Activated T-cell treated with anti-CD3 and anti-CD28 coated beads for 24 hours (primary cell): ENCODE measurements around the gene KRTAP9-3.
"Not testable (repeated sequence)": the region's sequence is repeated elsewhere in the genome, so short reads cannot be mapped to it uniquely, and the experiment has no call there.

Experiments used
- DNase-seq: peaks from one replicate; pipeline ENCODE4 v3.0.0-alpha.2; 2020; ENCODE audit warnings: low read depth

KRTAP9-3 gene

GRCh38 chr17:41251261-41251660, 19.0 kb downstream of the KRTAP9-3 start:
- no peak for DNase-seq

DNA sequence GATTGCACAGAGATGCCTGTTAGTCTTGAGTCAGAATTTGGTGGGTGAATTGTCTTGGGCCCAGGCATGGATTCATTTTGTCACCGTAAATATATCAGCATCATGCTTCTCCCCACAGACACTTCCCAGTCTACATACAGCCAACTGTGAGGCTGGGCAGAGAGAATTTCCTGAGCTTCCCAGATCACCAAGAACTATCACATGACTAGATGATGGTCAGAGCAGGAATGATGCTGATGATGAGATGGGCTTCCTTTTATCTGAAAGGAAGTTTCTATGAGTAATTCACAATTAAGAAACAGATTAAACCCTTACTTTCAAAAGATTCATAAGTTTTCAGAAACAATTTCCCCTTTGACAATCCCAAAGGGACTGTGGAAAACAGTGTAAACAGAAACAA, 22.6 kb downstream of the KRTAP9-3 start:
- DNase-seq, result no peak

DNA sequence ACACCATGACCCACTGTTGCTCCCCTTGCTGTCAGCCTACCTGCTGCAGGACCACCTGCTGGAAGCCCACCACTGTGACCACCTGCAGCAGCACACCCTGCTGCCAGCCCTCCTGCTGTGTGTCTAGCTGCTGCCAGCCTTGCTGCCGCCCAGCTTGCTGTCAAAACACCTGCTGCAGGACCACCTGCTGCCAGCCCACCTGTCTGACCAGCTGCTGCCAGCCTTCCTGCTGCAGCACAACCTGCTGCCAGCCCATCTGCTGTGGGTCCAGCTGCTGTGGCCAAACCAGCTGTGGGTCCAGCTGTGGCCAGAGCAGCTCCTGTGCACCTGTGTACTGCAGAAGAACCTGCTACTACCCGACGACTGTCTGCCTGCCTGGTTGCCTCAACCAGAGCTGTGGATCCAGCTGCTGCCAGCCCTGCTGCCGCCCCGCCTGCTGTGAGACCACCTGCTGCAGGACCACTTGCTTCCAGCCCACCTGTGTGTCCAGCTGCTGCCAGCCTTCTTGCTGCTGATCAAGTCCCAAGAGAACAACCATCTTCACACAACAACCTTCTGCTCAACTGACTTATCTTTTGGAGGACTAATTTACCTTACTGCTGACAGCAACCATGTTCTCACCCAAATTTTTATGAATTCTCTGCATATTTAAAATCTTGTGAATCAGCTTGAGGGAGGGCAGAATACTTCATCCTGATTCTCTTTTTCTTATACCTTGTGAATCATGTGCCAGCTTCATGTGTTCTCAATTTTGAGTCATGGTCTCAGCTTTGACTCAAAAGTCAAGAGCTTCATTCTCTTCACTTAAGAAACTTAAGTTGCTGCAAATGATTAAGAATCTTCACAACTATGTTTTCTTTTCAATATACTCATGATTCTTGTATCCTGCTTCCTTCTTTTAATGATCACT, 23.4 kb downstream of the KRTAP9-3 start, which contains the start of gene KRTAP9-9:
Gene KRTAP9-9, plus strand, starts transcription at position 4 of the 910 bp plus-strand sequence.
- DNase-seq, result not testable (repeated sequence)

GRCh38 chr17:41256291-41256685, 24.0 kb downstream of the KRTAP9-3 start:
- DNase-seq, result no peak

DNA sequence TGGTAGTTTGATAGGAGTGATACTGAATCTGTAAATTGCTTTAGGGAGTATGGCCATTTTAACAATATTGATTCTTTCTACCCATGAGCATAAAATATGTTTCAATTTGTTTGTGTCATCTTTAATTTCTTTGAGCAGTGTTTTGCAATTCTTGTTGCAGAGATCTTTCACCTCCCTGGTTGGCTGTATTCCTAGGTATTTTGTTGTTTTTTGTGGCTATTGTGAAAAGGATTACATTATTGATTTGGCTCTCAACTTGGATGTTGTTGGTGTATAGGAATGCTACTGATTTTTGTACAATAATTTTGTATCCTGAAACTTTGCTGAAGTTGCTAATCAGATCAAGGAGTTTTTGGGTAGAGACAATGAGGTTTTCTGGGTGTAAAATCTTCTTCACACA, 26.2 kb downstream of the KRTAP9-3 start:
- no peak for DNase-seq

DNA sequence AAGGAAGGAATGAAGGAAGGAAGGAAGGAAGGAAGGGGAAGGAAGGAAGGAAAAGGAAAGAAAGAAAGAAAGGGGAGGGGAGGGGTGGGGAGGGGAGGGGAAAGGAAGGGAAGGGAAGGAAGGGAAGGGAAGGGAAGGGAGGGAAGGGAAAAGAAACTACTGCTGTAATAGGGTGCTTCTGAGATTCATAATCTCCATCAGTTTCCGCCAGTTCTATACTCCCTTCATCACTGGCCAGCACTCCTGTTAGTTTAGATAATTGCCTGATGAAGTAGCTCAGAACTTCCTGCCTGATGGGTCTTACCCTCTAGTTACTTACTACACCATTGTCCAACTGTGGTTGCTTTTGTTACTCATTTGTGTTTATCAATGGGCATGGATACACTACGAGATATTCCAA, 31.0 kb downstream of the KRTAP9-3 start:
- no peak for DNase-seq

DNA sequence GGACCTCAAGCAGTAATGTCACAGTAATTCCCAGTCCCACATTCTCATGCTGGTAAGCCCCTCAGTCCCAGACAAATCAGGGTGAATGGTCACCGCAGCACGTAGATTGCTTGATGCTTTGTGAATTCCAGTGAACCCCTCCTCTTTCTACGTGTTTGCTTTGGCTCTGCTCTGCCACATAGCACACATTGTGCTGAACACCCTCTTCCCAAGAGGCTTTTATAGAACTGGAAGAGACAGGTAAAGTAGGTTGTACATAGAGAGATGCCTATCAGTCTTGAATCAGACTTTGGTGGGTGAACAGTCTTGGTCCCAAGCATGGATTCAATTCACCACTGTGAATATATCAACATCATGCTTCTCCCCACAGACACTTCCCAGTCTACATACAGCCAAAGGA, 32.4 kb downstream of the KRTAP9-3 start:
- no peak for DNase-seq

DNA sequence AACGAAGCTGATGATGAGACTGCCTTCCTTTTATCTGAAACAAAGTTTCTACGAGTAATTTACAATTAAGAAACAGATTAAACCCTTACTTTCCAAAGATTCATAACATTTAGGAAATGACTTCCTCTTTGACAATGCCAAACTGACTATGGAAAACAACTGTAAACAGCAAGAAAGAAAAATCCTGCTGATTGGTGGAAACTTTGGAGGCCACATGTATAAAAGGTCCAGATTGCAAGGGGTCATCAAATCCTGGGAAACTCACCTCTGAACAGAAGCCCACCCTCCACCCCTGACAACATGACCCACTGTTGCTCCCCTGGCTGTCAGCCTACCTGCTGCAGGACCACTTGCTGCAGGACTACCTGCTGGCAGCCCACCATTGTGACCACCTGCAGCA, 32.8 kb downstream of the KRTAP9-3 start, which contains the start of gene KRTAP9-6:
Gene KRTAP9-6, plus strand, starts transcription at position 301 of the 400 bp plus-strand sequence. Its CDS starts 0 bp downstream, at position 301.
- no peak for DNase-seq

DNA sequence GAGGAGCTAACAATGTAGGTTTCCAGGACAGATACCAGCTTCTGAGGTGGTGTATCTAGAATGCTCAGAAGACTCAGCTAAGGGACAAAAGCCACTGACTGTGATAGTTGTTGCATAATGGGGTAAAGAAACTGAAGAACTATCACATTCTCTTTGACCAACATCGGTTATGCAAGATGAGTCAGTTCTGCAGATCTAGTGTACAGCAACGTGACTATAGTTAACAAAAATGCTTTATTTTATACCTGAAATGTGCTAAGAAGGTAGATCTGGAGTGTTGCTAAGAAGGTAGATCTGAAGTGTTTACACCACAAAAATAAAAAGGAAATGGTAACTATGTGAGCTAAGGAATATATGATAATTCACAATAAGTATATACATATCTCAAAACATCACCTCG, 35.5 kb downstream of the KRTAP9-3 start:
- no peak for DNase-seq

DNA sequence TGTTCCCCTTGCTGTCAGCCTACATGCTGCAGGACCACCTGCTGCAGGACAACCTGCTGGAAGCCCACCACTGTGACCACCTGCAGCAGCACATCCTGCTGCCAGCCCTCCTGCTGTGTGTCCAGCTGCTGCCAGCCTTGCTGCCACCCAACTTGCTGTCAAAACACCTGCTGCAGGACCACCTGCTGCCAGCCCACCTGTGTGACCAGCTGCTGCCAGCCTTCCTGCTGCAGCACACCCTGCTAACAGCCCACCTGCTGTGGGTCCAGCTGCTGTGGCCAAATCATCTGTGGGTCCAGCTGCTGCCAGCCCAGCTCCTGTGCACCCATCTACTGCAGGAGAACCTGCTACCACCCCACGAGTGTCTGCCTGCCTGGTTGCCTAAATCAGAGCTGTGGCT, 39.1 kb downstream of the KRTAP9-3 start:
- not testable (repeated sequence) for DNase-seq

GRCh38 chr17:41271858-41272257, 39.6 kb downstream of the KRTAP9-3 start:
- DNase-seq, result no peak

GRCh38 chr17:41275648-41276190, 43.5 kb downstream of the KRTAP9-3 start, which contains the start of gene KRTAP9-7:
TSS of gene KRTAP9-7 (plus strand) at chr17:41275698. CDS start at chr17:41275698, 0 bp downstream.
- DNase-seq, result not testable (repeated sequence)

DNA sequence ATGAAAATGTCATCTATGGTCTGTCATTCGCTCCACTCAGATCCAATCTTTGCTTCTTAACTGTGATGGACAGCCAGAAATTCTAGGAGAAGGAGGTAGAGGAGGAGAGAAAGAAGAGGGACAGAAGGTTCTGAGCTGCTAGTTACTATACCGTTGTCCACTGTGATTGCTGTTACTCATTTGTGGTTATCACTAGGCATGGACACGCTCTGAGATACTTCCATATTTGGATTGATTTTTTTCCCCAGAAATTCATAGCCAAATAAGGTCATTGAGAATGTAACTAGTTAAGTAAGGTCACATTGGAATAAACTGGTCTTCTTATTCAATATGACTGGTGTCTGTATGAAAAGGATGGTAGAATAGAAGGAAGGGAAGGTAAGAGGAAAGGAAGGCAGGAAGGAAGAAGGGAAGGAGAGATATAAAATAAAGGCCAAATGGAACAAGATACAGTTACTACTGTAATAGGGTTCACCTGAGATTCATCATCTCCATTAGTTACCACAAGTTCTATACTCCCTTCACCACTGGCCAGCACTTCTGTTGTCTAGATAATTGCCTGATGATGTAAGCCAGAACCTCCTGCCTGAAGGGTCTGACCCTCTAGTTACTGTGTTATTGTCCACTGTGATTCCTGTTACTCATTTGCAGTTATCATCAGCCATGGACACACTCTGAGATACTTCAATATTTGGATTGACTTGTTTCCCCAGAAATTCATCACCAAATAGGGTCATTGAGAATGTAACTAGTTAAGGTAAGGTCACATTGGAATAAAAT, 46.1 kb downstream of the KRTAP9-3 start:
- no peak for DNase-seq
